Measurements from ENCODE around the gene ANKRD28. TPM values are rescaled to one million over a fixed set of nuclear protein-coding genes. Genes with fewer than 3 reads are reported as not detected.
"Not testable (repeated sequence)": the region's sequence is repeated elsewhere in the genome, so short reads cannot be mapped to it uniquely, and the experiment has no call there.

Gene ANKRD28
- total RNA-seq = 36.6 TPM

DNA sequence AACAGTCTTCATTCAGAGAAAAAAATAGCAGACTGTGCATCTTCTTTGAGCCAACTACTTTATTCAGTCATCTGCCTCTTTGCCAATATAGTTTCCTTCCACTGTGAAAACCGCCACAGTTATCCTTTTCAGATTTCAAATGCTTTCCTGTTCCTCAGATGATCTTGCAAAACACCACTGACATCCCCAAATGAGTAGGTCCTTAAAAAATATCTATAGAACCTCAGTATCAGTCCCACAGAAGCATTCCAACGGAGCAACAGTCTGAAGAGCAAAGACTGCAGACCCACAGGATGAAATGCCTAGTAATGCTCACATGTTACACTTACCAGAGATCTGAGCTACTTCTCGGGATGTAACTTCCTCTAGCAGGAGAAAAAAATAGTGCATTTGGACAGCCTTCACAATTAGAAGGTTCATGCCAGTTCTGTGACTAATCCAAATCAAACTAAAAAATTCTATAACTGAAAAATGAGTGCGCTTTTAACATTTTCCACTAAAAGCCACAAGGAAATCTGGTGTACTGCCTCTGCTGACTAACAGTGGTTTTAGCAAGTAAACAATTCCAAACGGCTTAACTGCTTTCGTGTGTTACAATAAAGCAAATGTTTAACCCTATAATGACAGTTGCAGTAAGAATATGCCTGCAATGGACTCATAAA is at the start of gene ANKRD28:
Gene ANKRD28, minus strand, starts transcription at position 338 of the 662 bp plus-strand sequence. CDS start 1,458 bp downstream, outside the sequence.
- no peak for DNase-seq (ENCODE audit: low spot score)

- DNase-seq (ENCODE audit: low spot score) = no peak
These were observed 49.5 kb upstream of the ANKRD28 start for GRCh38 chr3:15847239-15847638.

DNA sequence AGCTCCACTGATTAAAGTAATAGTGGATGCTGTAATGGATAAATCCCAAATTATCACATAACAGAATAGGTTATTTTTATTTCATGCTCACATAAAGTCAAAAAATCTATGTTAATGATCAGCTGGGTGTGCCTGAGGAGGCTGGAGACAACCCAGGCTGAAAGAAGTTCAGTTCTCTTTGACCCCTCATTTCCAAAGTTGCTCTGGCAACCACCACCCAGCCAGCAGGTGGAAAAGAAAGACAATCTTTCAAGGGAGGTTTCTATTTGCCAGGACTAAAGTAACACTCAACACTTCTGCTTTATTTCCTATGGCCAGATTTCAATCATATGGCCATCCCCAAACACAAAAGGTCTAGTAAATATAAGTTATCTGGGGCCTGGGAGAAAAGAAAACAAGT is 48.8 kb upstream of the ANKRD28 start:
- no peak for DNase-seq (ENCODE audit: low spot score)

- DNase-seq (ENCODE audit: low spot score) = no peak
These were observed 47.7 kb upstream of the ANKRD28 start for GRCh38 chr3:15845475-15845874.

DNA sequence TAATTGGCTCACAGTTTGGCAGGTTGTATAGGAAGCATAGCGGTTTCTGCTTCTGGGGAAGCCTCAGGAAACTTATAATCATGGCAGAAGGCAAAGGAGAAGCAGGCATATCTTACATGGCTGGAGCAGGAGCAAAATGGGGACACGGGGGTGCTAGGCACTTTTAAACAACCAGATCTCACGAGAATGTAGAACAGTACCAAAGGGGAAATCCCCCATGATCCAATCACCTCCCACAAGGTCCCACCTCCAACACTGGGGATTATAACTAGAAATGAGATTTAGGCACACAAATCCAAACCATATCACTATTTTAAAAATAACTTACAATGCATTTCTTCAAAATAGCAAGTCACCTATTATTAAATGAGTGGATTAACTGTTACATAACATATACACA is 47.1 kb upstream of the ANKRD28 start:
- no peak for DNase-seq (ENCODE audit: low spot score)

- not testable (repeated sequence) for DNase-seq (ENCODE audit: low spot score)
These were observed 43.6 kb upstream of the ANKRD28 start for GRCh38 chr3:15841091-15841973.

DNA sequence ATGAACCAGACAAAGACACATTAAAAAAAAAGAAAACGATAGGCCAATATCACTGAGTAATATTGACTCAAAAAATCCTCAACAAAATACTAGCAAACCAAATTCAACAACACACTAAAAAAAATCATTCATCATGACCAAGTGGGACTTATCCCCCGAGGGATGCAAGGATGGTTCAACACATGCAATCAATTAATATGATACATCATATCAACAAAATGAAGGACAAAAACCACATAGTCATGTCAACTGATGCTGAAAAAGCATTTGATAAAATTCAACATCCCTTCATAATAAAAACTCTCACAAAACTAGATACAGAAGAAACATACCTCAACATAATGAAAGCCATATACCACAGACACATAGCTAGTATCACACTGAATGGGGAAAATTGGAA is 41.8 kb upstream of the ANKRD28 start:
- DNase-seq (ENCODE audit: low spot score) = no peak

GRCh38 chr3:15831927-15832326 is 34.1 kb upstream of the ANKRD28 start:
- DNase-seq (ENCODE audit: low spot score) = no peak

- DNase-seq (ENCODE audit: low spot score) = no peak
These were observed 27.2 kb upstream of the ANKRD28 start for GRCh38 chr3:15825016-15825415.

GRCh38 chr3:15823092-15823491 is 25.3 kb upstream of the ANKRD28 start:
- no peak for DNase-seq (ENCODE audit: low spot score)

GRCh38 chr3:15822281-15822680 is 24.5 kb upstream of the ANKRD28 start:
- DNase-seq (ENCODE audit: low spot score) = no peak

DNA sequence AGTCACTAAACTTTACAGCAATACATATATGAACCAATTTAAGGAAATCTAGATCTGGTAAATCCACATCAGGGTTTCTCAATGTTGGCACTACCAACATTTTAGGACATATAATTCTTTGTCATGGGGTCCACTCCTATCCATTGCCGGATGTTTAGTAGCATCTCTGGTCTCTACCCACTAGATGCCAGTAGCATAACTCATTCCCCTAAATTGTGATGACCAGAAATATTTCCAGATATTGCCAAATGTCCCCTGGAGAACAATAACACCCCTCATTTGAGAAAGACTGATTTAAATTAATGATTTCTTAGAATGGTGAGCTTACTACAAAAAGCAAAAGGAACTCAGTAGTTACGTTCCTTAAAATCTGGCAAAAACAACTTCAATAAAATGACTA is 23.1 kb upstream of the ANKRD28 start:
- DNase-seq (ENCODE audit: low spot score) = no peak

- DNase-seq (ENCODE audit: low spot score) = no peak
These were observed 21.8 kb upstream of the ANKRD28 start for GRCh38 chr3:15819576-15819975.

- DNase-seq (ENCODE audit: low spot score) = no peak
These were observed 21.3 kb upstream of the ANKRD28 start for GRCh38 chr3:15819043-15819442.

DNA sequence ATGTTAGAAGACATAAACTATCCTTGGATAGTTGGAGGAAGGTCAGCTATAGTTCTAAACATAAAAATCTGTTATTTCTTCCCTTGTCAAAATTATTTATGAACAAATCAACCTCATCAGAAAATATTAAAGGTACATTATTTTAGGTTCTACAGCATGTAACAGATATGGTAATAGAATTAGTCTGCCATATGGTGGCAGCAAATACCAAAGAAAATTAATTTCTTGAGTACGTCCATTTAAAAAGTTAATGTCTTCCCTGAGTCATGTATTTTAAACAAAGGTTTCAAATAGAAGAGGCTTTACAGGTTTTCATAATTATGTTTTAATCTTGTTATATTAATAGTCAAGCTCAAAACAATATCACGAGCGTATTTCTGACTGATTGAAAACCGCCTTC is 17.9 kb upstream of the ANKRD28 start:
- no peak for DNase-seq (ENCODE audit: low spot score)

DNA sequence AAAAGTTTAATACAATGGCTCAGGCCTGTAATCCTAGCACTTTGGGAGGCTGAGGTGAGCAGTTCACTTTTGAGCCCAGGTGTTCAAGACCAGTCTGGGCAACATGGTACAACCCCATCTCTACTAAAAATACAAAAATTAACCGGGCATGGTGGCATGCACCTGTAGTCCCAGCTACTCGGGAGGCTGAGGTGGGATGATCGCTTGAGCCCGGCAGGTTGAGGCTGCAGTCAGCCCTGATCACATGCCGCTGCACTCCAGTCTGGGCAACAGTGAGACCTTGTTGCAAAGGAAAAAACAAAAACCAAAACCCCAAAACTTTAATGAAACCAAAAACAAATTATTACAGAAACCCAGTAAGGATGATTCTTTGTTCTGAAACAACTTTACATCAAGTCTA is 15.3 kb upstream of the ANKRD28 start:
- not testable (repeated sequence) for DNase-seq (ENCODE audit: low spot score)

- no peak for DNase-seq (ENCODE audit: low spot score)
These were observed 14.4 kb upstream of the ANKRD28 start for GRCh38 chr3:15812183-15812582.

- DNase-seq (ENCODE audit: low spot score) = no peak
These were observed 12.9 kb upstream of the ANKRD28 start for GRCh38 chr3:15810702-15811101.

- DNase-seq (ENCODE audit: low spot score) = no peak
These were observed 11.5 kb upstream of the ANKRD28 start for GRCh38 chr3:15809313-15809712.

DNA sequence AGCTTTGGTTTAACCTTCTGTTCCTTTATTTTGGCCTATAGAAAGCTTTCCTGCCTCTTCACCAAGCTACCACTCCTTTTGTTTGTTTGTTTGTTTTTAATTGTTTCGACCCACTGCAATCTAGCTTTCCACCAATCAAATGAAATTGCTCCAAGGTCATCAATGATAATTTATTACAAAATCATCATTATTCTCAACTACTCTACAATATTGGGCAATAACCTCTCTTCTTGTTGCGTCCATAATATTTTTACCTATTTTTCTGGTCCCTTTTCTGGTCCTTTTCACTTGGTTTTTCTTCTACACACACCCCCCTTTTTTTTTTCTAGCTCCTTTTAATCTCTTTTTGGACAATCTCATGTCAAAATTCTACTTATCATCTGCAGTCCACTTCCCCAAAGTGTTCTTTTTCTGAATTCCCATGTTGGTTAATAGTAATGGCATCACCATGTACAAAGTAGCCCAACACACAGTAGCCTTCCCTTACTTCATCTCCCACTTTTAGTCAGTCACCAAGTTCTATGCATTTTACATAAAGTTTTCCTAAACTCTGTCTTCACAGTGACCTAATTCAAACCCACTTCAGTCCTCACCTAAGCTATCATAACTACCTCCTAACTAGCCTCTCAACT is 11.0 kb upstream of the ANKRD28 start:
- no peak for DNase-seq (ENCODE audit: low spot score)

DNA sequence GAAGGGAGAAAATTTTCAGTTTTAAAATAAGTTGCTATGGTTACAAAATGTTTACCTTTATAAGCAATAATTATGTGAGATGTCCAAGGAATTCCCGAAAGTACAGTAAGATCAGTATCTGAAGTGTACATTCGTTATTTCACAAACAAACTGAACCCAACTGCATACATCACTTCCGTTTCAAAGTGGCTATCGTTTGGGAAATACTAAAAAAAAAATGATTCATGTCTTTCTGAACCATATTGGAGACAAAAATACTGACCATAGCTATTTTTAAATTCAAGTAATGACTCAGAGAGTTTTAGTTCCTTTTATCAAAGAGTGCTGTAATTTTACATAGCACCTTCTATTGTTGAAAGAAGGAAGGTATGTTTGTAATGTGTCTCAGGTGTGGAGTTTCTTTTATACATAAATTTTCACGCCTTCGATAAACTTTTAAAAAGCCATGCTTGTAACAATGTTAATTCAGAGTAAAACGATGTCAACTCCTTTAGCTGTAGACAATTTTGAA is 8.0 kb upstream of the ANKRD28 start:
- no peak for DNase-seq (ENCODE audit: low spot score)

DNA sequence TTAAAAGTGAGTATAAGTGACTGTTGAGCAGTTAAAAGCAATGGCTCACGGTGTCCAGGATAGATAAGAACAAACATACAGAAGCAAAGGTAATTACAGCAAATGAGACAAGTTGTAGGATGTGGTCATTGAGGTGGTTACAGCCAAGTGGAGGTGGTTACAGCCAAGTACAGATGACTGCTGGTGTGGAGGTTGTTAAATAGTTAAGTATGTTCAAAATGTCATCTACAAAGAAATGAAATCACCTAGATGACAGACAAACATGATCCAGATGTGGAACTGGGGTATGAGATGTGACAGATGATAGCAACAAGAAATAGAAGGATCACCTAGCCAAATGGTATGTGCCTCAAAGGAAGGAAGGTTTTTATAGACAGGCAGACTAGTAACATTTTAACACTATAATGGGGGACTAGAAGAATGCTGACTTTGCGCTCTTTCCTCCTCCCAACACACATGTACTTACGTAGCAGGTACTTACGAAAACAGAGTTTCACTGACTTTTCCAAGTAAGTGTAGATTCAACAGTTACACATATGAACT is 6.8 kb upstream of the ANKRD28 start:
- no peak for DNase-seq (ENCODE audit: low spot score)

Data from mucosa of gallbladder (tissue), 1 donor.